ENCODE measurements around the gene POLK.

DNA sequence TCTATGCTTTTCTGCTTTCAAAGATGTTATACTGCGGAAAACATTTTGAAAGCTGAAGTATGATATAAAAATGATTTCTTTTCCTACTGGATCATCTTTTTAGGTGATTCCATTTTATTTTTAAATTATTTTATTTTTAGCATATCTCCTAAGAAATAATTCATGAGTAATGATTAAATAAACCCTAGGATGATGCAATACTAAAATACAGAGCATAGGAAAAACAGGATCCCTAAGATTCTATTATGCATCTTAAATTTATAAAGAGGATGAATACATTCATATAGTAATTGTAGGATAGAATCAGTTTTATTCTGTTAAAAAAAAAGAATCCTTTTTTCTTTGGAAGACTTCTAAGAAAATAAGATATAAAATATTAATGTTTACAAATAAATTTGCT lies 10.9 kb downstream of the POLK start:
- TF ChIP-seq FOS (IDR thresholded peaks at IDR 0.05; ENCODE audit: borderline replicate concordance, insufficient read depth, low read length): no peak
- TF ChIP-seq, protein P1, sequence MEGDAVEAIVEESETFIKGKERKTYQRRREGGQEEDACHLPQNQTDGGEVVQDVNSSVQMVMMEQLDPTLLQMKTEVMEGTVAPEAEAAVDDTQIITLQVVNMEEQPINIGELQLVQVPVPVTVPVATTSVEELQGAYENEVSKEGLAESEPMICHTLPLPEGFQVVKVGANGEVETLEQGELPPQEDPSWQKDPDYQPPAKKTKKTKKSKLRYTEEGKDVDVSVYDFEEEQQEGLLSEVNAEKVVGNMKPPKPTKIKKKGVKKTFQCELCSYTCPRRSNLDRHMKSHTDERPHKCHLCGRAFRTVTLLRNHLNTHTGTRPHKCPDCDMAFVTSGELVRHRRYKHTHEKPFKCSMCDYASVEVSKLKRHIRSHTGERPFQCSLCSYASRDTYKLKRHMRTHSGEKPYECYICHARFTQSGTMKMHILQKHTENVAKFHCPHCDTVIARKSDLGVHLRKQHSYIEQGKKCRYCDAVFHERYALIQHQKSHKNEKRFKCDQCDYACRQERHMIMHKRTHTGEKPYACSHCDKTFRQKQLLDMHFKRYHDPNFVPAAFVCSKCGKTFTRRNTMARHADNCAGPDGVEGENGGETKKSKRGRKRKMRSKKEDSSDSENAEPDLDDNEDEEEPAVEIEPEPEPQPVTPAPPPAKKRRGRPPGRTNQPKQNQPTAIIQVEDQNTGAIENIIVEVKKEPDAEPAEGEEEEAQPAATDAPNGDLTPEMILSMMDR (IDR thresholded peaks at IDR 0.05; ENCODE audit: extremely low read depth in 1 of 2, insufficient read depth in 1 of 2, low read depth in 1 of 2, low read length in 2 of 2): no peak
- no peak for TF ChIP-seq POLR2AphosphoS5 (IDR thresholded peaks at IDR 0.05; ENCODE audit: insufficient read depth, low read depth, low read length)
- no peak for TF ChIP-seq POLR2A (IDR thresholded peaks at IDR 0.05; ENCODE audit: low read depth, low read length)
- no peak for TF ChIP-seq EZH2 (IDR thresholded peaks at IDR 0.05; ENCODE audit: borderline replicate concordance, low read depth, low read length, severe bottlenecking)
- TF ChIP-seq MYC (IDR thresholded peaks at IDR 0.05; ENCODE audit: low read depth, low read length): no peak
- no peak for TF ChIP-seq JUN (IDR thresholded peaks at IDR 0.05; ENCODE audit: borderline replicate concordance, insufficient read depth, insufficient read length, low read depth)
- TF ChIP-seq, protein P2, sequence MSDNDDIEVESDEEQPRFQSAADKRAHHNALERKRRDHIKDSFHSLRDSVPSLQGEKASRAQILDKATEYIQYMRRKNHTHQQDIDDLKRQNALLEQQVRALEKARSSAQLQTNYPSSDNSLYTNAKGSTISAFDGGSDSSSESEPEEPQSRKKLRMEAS (IDR thresholded peaks at IDR 0.05; ENCODE audit: insufficient read depth, insufficient read length): no peak

Measured in endothelial cell of umbilical vein (primary cell).